GM18909 (cell line): ENCODE data around the gene PCYT2.

Experiments
- ATAC-seq: cut with Tn5 transposase; IDR thresholded peaks from one replicate; pipeline ENCODE4 v1.9.1; 2021; ENCODE audit warnings: mild to moderate bottlenecking; ENCODE audit not compliant: unreplicated experiment, poor library complexity

PCYT2 gene

GRCh38 chr17:81902023-81902652 lies 9.1 kb downstream of the PCYT2 start, which contains the start of gene NPB:
NPB (plus strand) TSS chr17:81902238; CDS start chr17:81902278, 40 bp downstream.
- no peak for ATAC-seq

- no peak for ATAC-seq
These were observed 9.8 kb downstream of the PCYT2 start for GRCh38 chr17:81901167-81902022.

- ATAC-seq = no peak
These were observed 10.9 kb downstream of the PCYT2 start for GRCh38 chr17:81900181-81900820.

- ATAC-seq = no peak
These were observed 11.6 kb downstream of the PCYT2 start for GRCh38 chr17:81899514-81900166.

GRCh38 chr17:81898885-81899284 lies 12.3 kb downstream of the PCYT2 start:
- no peak for ATAC-seq

GRCh38 chr17:81898029-81898866 lies 13.0 kb downstream of the PCYT2 start:
- ATAC-seq = no peak

GRCh38 chr17:81895400-81895799 lies 15.8 kb downstream of the PCYT2 start:
- ATAC-seq = no peak

GRCh38 chr17:81891303-81891552 lies 20.0 kb downstream of the PCYT2 start:
- ATAC-seq = no peak

GRCh38 chr17:81890447-81891302 lies 20.5 kb downstream of the PCYT2 start:
- ATAC-seq = no peak

- ATAC-seq = no peak
These were observed 21.6 kb downstream of the PCYT2 start for GRCh38 chr17:81889602-81890001.

GRCh38 chr17:81888988-81889595 lies 22.1 kb downstream of the PCYT2 start:
- no peak for ATAC-seq

GRCh38 chr17:81888105-81888987 lies 22.9 kb downstream of the PCYT2 start:
- no peak for ATAC-seq

- no peak for ATAC-seq
These were observed 25.2 kb downstream of the PCYT2 start for GRCh38 chr17:81885869-81886548.

- ATAC-seq = no peak
These were observed 25.7 kb downstream of the PCYT2 start for GRCh38 chr17:81885454-81885853.

- no peak for ATAC-seq
These were observed 26.2 kb downstream of the PCYT2 start for GRCh38 chr17:81884968-81885367.

GRCh38 chr17:81884520-81884919 lies 26.7 kb downstream of the PCYT2 start:
- no peak for ATAC-seq

- ATAC-seq = no peak
These were observed 32.1 kb downstream of the PCYT2 start for GRCh38 chr17:81879121-81879520.
